GM21529 (cell line): Measurements from ENCODE around the gene ARPC4.
A peak's percentile ranks its signal among the peaks of the same experiment; 100 is the strongest.

Experiments used
- ATAC-seq: cut with Tn5 transposase; IDR thresholded peaks from one replicate; pipeline ENCODE4 v1.9.1; 2021; ENCODE audit not compliant: unreplicated experiment

Gene ARPC4

DNA sequence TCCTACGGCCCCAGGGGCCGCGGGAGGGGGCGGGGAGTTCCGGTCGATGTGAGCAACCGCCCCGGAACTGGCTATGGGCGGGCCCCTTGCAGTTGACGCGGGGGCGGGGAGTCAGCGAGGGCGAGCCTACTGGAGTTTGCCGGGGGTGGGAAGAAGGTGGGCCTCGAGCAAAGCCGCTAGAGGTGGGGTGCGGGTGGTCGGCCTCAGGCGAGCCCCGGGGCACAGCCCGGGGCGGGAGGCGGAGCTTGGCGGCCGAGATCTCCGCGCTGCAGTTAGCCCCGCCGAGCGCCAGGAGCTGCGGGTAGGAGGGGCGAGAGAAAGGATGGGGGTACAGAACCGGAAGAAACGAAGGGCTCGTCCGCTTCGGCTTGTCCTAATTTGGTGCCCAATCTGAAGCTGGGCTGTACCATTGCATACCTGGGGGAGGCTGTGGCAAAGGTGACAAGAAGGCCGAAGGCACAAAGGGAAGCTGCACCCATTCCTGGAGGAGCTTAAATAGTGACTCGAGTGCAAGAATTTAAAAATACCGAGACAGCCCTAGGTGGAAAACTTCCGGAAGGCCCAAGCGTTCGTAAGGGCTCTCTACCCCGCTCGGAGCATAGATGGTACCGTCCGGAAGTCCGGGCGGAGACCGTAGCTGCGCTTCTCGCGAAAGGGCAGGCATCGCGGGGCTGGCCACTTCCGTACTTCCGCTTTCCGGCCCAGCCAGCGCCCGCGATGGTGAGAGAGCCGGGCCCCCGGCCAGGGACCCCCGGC is at the start of gene ARPC4, which contains the start of gene TADA3:
ARPC4 (plus strand) TSS at position 678 of the 756 bp plus-strand sequence; CDS start at position 718, 40 bp downstream.
TADA3 (minus strand) TSS at position 69 of the 756 bp plus-strand sequence. CDS start 1,007 bp downstream, outside the sequence.
- peak; percentile 82 for ATAC-seq

DNA sequence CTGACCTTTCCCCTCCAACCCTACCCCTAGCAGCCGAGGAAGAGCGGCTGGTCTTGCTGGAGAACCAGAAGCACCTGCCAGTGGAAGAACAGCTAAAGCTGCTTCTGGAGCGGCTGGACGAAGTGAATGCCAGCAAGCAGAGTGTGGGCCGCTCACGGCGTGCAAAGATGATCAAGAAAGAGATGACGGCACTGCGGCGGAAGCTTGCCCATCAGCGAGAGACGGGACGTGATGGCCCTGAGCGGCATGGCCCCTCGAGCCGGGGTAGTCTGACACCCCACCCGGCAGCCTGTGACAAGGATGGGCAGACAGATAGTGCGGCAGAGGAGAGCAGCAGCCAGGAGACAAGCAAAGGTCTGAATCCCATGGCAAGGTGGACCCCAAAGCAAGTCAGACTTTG is 49.3 kb upstream of the ARPC4 start:
- ATAC-seq, result no peak

DNA sequence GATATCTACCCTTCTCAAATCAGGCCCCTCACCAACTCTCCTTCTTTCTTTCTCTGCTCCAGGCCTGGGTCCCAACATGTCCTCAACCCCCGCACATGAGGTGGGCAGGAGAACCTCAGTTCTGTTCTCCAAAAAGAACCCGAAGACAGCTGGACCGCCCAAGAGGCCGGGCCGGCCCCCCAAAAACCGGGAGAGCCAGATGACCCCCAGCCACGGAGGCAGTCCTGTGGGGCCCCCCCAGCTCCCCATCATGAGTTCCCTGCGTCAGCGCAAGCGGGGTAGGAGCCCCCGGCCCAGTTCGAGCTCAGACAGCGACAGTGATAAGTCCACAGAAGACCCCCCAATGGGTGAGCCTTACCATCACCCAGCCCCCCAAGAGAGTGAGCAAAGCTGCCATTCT is 48.7 kb upstream of the ARPC4 start:
- ATAC-seq, result no peak

DNA sequence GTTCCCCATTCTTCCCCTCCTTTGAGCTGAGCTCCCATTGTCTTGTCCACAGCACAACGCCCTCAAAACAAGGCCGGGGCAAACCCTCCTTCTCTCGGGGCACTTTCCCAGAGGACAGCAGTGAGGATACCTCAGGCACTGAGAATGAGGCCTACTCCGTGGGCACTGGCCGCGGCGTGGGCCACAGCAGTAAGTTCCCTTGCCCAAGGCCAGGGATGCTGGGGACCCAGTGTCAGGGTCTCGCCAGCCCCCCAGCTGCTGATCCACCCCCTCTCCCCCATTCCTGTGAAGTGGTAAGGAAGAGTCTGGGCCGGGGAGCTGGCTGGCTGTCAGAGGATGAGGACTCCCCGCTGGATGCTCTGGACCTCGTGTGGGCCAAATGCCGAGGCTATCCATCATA is 47.4 kb upstream of the ARPC4 start:
- ATAC-seq, result no peak

DNA sequence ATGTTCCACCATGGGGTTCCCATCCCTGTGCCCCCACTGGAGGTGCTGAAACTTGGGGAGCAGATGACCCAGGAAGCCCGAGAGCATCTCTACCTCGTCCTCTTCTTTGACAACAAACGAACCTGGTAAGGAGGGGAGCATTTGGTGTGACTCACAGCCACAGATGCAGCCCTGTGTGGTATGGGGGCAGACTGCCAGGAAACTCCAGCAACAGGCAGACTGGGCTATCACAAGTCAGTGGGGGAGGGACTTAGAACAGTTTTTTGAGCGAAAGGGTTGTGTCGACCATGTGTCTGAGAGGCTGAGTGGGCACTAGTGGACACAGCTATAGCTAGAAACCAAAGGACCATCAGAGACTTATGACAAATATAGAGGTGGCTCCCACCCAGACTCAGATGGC is 46.6 kb upstream of the ARPC4 start:
- ATAC-seq, result no peak

DNA sequence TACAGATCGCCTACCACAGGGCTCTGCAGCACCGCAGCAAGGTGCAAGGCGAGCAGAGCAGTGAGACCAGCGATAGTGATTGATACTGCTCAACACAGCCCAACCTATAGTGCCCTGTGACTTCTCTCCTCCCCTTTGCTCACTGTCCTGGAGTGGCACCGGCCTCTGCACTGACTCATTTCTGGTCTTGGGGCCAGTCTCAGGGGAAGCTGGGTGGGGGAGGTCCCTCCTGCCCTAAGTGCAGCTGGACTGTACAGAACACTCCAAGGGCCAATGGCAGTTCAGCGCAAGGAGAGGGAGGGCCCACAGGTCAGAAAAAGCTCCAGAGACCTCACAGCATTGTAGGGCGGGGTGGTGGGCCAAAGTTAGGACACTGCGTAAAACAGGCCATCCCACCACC is 45.6 kb upstream of the ARPC4 start:
- no peak for ATAC-seq

DNA sequence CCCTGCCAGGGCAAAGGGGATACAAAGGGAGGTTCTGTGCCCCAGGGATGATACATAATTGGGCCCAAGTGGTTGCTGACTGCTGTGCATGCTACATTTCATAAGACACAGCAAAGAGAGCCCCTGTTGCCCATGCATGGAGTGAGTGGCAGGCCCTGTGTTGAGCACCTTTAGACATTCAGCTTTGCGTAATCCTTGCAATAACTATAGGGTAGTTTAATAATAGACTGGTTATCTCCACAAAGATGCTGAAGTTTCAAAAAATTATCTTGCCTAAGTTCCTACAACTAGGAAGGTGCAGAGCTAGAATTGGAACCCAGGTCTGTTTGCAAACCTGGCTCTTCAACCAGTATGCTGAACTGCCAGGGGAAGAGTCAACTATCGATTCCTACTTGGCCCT is 44.9 kb upstream of the ARPC4 start:
- ATAC-seq, result no peak

DNA sequence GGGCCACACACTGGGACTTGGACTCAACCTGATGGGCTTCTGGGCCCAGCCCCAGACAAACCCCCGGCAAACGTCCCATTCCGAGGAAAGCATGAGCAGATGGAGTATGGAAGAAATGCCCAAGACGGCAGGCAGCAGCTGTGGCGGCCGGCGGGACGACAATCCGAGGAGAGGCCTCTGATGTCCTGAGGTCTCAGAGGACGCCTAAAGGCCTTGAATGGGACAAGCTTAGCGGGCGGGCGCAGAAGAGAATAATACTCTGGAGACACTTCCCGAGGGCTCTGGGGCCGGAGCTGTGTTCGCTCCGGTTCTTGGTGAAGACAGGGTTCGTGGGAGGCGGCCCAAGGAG is 43.6 kb upstream of the ARPC4 start:
- ATAC-seq, result no peak

DNA sequence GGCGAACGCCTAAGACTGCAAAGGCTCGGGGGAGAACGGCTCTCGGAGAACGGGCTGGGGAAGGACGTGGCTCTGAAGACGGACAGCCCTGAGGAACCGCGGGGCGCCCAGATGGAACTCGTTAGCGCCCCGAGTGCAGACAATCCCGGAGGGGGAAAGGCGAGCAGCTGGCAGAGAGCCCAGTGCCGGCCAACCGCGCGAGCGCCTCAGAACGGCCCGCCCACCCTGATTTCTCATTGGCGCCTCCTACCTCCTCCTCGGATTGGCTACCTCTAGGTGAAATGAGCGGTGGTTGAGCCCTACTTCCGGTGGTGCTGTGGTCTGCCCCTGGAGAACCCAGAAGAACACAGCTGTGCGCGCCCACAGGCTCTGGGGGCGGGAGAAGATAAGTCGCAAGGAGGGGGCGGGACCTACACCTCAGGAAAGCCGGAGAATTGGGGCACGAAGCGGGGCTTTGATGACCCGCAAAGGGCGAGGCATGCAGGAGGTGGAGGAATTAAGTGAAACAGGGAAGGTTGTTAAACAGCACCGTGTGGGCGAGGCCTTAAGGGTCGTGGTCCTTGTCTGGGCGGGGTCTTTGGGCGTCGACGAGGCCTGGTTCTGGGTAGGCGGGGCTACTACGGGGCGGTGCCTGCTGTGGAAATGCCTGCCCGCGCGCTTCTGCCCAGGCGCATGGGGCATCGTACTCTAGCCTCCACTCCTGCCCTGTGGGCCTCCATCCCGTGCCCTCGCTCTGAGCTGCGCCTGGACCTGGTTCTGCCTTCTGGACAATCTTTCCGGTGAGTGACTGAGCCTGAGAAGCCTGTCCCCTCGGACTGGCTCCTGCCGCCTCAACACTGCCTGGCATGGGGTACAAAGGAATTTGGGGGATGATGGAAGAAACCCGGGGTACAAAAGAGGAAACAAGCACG is 43.0 kb upstream of the ARPC4 start, which contains the start of gene OGG1:
OGG1 (plus strand) TSS at position 308 of the 911 bp plus-strand sequence; CDS start at position 643, 335 bp downstream.
- ATAC-seq, result peak; percentile 90

DNA sequence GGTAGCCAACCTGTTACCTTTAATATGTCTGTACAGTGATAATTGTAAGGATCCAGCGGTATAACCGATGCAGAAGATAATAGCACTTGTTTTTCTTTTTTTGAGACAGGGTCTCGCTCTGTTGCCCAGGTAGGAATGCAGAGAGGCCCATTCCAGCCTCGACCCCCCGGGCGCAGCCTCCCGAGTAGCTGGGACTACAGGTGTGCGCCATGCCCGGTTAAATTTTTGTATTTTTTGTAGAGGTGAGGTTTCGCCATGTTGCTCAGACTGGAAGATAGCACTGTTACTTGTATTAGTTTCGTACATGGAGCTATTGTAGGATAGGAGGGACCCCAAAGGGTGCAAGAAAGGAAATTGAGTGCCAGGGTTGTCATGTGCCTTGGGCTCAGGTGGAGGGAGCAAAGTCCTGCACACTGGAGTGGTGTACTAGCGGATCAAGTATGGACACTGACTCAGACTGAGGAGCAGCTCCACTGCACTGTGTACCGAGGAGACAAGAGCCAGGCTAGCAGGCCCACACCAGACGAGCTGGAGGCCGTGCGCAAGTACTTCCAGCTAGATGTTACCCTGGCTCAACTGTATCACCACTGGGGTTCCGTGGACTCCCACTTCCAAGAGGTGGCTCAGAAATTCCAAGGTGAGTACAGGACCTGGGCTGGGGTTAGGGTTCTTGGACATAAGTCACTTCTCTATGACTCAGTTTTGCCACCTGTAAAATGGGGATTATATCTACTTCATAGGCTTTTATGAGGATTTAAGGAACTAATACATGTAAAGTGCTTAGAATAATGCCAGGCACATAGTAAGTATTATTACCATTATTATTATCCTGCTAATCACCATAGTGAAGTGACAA is 42.1 kb upstream of the ARPC4 start:
- ATAC-seq, result no peak

DNA sequence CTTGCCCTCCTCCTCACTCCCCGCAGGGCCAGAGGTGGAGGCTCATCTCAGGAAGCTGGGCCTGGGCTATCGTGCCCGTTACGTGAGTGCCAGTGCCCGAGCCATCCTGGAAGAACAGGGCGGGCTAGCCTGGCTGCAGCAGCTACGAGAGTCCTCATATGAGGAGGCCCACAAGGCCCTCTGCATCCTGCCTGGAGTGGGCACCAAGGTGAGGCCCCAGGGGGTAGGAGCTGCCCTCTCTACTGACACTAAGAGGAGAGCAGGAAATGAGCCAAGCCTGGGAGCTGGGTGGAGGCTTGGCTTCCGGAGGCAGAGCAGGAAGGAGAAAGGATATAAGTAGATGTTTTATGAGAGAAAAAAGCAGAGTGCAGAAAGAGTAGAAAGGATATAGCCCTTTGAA is 38.2 kb upstream of the ARPC4 start:
- ATAC-seq, result no peak

DNA sequence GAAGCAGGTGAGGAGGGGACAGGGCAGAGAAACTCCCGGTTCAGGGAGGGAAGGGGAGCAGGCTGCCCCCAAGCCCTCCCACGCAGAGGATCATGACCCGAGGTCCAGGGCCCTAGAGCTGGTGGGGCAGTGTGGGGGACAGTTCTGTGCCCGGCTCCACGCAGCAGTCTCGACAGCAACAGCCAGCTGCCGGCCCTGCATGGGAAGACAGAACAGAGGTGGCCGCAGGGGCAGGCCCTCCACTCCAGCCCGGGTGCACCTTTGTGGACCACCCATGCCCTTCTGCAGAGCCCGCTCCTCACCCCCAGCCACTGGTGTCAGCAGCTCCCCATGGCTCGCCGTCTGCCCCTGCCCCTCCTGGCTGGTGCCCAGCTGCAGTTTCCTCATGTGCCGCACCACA is 35.5 kb upstream of the ARPC4 start:
- no peak for ATAC-seq

DNA sequence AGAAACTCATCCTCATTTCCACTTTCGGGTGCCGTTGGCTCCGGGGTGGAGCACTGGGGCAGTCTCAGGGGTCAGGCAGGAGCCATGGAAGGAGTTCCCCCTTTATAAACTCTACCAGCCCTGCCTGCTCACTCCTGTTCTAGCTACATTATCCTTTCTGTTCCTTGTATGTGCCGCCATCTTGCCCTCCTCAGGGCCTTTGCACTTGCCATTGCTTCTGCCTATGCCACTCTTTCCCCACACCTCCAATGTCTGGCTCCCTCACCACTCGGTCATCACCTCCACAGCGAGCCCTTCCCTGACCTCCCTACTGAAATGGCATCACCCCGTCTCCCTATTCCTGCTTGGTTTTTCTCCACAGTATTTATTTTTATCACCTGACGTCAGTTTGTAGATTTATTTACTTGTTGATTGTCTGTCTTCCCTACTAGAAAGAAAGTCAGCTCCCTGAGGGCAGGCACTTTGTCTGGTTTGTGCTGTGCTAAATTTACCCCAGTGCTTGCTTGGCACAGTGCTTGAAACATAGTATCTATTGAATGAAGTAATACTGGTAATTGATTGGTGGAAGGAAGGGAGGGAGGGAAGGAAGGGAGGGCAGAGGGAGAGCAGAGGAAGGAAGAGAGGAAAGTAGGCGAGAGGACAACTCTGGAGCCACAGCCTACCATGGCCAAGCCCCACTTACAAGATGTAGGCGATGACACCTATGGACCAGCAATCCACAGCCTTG is 31.9 kb upstream of the ARPC4 start:
- ATAC-seq, result no peak

DNA sequence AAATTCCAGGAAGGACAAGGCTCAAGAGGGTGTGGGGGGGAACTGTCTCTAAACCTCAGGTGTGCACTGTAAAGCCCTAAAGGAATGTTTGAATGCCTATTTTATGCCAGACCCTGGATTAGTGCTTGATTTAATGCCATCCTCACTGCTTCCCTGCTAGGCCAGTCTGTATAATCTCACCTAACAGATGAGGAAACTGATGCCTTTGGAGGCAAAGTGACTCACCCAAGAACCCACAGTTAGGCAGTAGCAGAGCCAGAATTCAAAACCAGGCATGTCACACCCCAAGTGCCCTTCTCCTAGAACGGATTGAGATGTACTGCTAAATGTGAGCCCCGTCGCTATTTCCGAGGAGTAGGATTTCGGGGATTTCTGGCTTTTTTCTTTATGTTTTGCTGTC is 31.0 kb upstream of the ARPC4 start:
- no peak for ATAC-seq

DNA sequence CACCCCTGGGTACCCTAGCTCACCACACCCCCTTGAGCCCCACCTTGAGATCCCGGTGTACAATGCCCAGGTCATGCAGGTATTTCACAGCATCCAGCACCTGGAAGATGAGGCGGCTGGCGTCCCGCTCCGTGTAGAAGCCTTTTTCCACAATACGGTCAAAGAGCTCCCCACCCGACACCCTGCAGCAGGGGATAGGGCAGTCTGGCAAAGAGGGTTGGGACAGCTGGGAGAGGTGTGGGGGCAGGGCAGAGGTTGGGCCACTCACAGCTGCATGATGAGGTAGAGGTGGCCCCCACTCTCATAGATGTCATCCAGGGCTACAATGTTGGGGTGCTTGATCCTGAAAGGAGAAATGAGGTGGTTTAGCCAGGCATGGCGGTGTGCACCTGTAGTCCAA is 30.0 kb upstream of the ARPC4 start:
- ATAC-seq, result no peak

DNA sequence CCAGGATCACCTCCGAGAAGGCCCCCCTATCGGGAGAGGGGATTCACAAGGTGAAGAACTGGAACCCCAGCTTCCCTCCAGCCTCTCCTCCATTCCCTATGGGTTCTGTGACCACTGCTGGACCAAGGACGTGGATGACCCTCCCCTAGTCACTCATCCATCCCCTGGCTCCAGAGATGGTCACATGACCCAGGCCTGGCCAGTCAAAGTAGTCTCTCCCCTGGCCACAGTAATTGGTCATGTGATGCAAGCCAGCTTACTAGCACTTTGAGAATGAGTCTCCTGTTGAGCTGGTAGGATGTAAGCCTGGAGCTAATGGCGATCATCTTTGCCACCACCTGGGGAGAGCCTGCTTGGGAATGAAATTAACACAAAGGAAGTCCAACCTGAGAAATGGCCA is 27.0 kb upstream of the ARPC4 start:
- ATAC-seq, result no peak

DNA sequence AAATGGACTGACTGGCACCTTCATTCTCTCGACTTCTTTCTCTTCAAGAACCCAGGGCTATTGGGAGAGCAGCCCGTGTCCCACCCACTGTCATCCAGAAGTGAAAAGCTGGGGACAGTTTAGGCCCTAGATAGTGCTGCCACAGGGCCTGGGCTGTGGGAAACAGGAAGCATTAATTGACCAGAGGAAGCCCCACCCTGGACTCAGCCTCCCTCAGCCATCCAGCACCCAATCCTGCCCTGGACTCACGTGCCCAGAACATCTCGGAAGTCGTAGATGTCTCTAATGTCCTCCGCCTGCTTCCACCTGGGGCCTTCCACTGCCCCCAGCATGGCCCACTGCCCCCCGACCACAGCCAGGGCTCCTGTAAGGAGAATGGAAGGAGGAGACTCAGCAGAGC is 25.5 kb upstream of the ARPC4 start:
- no peak for ATAC-seq

DNA sequence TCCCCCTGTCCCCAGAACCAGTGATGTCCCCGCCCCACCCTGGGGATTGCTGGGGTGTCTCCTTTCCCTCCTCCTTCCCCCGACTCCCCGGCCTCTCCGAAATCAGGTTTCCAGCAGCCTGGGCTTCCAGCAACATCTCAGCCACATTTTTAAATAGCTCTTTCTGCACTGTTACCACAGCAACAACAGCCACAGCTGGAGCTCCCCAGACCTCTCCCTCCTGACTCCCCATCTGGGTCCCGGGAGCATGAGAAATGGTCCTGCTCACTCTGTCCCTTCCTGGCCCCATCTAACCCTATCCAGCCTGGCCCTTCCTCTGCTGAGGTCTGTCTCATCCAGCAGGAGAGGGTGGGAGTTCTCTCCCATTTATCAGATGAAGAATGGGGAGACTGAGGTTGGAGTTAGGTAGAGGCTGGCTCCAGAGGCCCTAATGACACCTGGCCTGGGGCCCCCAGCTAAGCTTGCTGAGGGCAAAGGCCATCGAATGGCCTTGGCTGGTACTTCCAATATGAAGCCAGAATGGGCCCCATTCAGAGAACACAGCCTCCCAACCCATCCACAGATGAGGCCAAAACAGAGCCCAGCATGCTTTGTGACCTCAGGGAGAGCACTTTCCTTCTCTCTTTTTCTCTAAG is 24.6 kb upstream of the ARPC4 start:
- no peak for ATAC-seq

DNA sequence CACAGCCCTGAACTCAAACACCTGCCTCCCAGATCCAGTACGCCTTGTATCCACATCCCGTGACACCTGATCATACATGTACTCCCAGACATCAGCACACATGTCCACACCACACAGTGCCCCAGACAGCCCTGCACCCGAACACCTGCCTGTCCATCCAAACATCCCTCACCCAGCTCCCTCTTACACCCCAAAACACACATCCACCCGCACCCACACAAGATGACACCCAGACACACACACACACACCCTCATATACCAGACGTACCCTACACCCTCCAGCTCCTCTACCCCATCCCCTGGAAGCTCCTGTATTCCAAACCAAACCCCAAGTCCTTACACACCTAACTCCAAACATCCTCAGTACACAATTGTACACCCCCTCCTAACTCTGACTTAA is 23.9 kb upstream of the ARPC4 start:
- ATAC-seq, result no peak
